ENCODE results near the gene DSCAML1.

DNA sequence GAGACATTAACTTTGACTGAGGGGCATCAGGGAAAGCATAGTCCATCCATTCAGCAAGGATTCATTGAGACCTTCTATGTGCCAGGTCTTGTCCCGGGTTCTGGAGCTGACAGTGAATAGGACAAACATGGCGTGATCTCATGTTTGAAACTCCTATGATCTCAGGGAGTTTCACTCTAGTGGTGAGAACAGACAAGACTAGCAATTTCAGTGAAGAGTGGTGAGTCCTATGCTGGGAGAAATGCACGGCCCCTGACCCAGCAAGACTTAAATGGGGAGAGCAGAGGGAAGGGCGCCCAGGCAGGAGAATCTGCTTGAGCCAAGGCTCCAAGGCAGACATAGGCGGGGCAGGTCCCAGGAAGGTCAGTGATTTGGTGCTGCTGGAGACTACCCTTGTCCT, 313.6 kb downstream of the DSCAML1 start:
- no peak for TF ChIP-seq OSR1 (CRISPR knock-in tag; IDR thresholded peaks at IDR 0.05)
- no peak for TF ChIP-seq PPARA (CRISPR knock-in tag; IDR thresholded peaks at IDR 0.05; ENCODE audit: borderline replicate concordance)
- TF ChIP-seq CSDC2 (CRISPR knock-in tag; IDR thresholded peaks at IDR 0.05): no peak
- no peak for TF ChIP-seq ZFP3 (CRISPR knock-in tag; IDR thresholded peaks at IDR 0.05)
- TF ChIP-seq GLIS3 (CRISPR knock-in tag; IDR thresholded peaks at IDR 0.05): no peak
- no peak for TF ChIP-seq TOX (CRISPR knock-in tag; IDR thresholded peaks at IDR 0.05; ENCODE audit: borderline replicate concordance)
- no peak for TF ChIP-seq ARNTL (CRISPR knock-in tag; IDR thresholded peaks at IDR 0.05; ENCODE audit: borderline replicate concordance, low read depth)
- TF ChIP-seq ZNF70 (CRISPR knock-in tag; IDR thresholded peaks at IDR 0.05): no peak
- TF ChIP-seq, protein P1, sequence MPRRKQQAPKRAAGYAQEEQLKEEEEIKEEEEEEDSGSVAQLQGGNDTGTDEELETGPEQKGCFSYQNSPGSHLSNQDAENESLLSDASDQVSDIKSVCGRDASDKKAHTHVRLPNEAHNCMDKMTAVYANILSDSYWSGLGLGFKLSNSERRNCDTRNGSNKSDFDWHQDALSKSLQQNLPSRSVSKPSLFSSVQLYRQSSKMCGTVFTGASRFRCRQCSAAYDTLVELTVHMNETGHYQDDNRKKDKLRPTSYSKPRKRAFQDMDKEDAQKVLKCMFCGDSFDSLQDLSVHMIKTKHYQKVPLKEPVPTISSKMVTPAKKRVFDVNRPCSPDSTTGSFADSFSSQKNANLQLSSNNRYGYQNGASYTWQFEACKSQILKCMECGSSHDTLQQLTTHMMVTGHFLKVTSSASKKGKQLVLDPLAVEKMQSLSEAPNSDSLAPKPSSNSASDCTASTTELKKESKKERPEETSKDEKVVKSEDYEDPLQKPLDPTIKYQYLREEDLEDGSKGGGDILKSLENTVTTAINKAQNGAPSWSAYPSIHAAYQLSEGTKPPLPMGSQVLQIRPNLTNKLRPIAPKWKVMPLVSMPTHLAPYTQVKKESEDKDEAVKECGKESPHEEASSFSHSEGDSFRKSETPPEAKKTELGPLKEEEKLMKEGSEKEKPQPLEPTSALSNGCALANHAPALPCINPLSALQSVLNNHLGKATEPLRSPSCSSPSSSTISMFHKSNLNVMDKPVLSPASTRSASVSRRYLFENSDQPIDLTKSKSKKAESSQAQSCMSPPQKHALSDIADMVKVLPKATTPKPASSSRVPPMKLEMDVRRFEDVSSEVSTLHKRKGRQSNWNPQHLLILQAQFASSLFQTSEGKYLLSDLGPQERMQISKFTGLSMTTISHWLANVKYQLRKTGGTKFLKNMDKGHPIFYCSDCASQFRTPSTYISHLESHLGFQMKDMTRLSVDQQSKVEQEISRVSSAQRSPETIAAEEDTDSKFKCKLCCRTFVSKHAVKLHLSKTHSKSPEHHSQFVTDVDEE (CRISPR knock-in tag; IDR thresholded peaks at IDR 0.05): no peak
- TF ChIP-seq TCF4 (CRISPR knock-in tag; IDR thresholded peaks at IDR 0.05; ENCODE audit: borderline replicate concordance): no peak
- TF ChIP-seq ZNF8 (CRISPR knock-in tag; IDR thresholded peaks at IDR 0.05): no peak
- TF ChIP-seq BACH2 (CRISPR knock-in tag; IDR thresholded peaks at IDR 0.05; ENCODE audit: borderline replicate concordance): no peak

Measured in SK-N-SH treated with all-trans-retinoic acid at 6 μM for 48 hours (cell line).